BE2C (cell line): ENCODE data around the gene TFAP2C.

Experiments
- DNase-seq: peaks from one replicate; pipeline ENCODE4 v3.0.0-alpha.2; 2020
- H3K27me3 ChIP-seq: fragments of 250-450 bp; sonication (Bioruptor Pico); 2 replicates; pipeline ENCODE4 v1.5.1; 2020; ENCODE audit warnings: mild to moderate bottlenecking
- H3K36me3 ChIP-seq: fragments of 250-450 bp; sonication (Bioruptor Pico); 2 replicates; pipeline ENCODE4 v1.5.1; 2020; ENCODE audit warnings: mild to moderate bottlenecking
- H3K4me1 ChIP-seq: fragments of 250-450 bp; sonication (Bioruptor Pico); 2 replicates; pipeline ENCODE4 v1.5.1; 2020
- H3K4me3 ChIP-seq: 2 replicates; pipeline ENCODE4 v1.5.1; 2011; ENCODE audit warnings: low read depth, low read length
- H3K9me3 ChIP-seq: fragments of 250-450 bp; sonication (Bioruptor Pico); 2 replicates; pipeline ENCODE4 v1.5.1; 2020
- CTCF ChIP-seq: IDR thresholded peaks from 2 replicates; pipeline ENCODE4 v1.5.1; 2012; ENCODE audit warnings: mild to moderate bottlenecking, low read depth, low read length

Gene TFAP2C

GRCh38 chr20:56631990-56632327 is 2.9 kb downstream of the TFAP2C start:
- no peaks in the 10 kb centered on the region for H3K4me1 ChIP-seq
- no peak for TF ChIP-seq CTCF

GRCh38 chr20:56634307-56634706 is 5.2 kb downstream of the TFAP2C start:
- TF ChIP-seq CTCF: no peak
- Histone ChIP-seq H3K9me3 (no peaks in the 10 kb centered on the region), H3K36me3 (no peaks in the 10 kb centered on the region), H3K27me3 (peaks cover 61% of the 10 kb centered on the region), H3K4me3 (no peak overlapping the region), H3K4me1 (no peaks in the 10 kb centered on the region)
- DNase-seq: no peak

More at GRCh38 chr20:56631990-56632327, 2.9 kb downstream of the TFAP2C start:
- Histone ChIP-seq H3K36me3 (no peaks in the 10 kb centered on the region), H3K4me3 (no peak overlapping the region), H3K27me3 (peaks cover 85% of the 10 kb centered on the region), H3K9me3 (no peaks in the 10 kb centered on the region)
- no peak for DNase-seq

GRCh38 chr20:56634735-56635385 is 5.8 kb downstream of the TFAP2C start:
- no peak for TF ChIP-seq CTCF
- no peaks in the 10 kb centered on the region for H3K36me3 ChIP-seq
- H3K4me3 ChIP-seq: no peak overlapping the region
- no peaks in the 10 kb centered on the region for H3K9me3 ChIP-seq
- no peaks in the 10 kb centered on the region for H3K4me1 ChIP-seq
- DNase-seq: no peak
- H3K27me3 ChIP-seq: peaks cover 56% of the 10 kb centered on the region

GRCh38 chr20:56636716-56637115 is 7.6 kb downstream of the TFAP2C start:
- Histone ChIP-seq H3K4me3 (no peak overlapping the region), H3K36me3 (no peaks in the 10 kb centered on the region)

GRCh38 chr20:56637576-56637975 is 8.5 kb downstream of the TFAP2C start:
- Histone ChIP-seq H3K4me1 (no peaks in the 10 kb centered on the region), H3K36me3 (no peaks in the 10 kb centered on the region), H3K27me3 (peaks cover 30% of the 10 kb centered on the region), H3K4me3 (no peak overlapping the region), H3K9me3 (no peaks in the 10 kb centered on the region)
- DNase-seq: no peak
- TF ChIP-seq CTCF: no peak

More at GRCh38 chr20:56636716-56637115, 7.6 kb downstream of the TFAP2C start:
- DNase-seq: no peak
- TF ChIP-seq CTCF: no peak
- Histone ChIP-seq H3K27me3 (peaks cover 37% of the 10 kb centered on the region), H3K4me1 (no peaks in the 10 kb centered on the region), H3K9me3 (no peaks in the 10 kb centered on the region)

- Histone ChIP-seq H3K4me3 (no peak overlapping the region), H3K36me3 (no peaks in the 10 kb centered on the region), H3K9me3 (no peaks in the 10 kb centered on the region), H3K4me1 (no peaks in the 10 kb centered on the region), H3K27me3 (no peaks in the 10 kb centered on the region)
- no peak for TF ChIP-seq CTCF
- no peak for DNase-seq
Measured at GRCh38 chr20:56646599-56646998, 17.5 kb downstream of the TFAP2C start.
